ENCODE measurements around the gene MYADML2.

The MYADML2 gene

DNA sequence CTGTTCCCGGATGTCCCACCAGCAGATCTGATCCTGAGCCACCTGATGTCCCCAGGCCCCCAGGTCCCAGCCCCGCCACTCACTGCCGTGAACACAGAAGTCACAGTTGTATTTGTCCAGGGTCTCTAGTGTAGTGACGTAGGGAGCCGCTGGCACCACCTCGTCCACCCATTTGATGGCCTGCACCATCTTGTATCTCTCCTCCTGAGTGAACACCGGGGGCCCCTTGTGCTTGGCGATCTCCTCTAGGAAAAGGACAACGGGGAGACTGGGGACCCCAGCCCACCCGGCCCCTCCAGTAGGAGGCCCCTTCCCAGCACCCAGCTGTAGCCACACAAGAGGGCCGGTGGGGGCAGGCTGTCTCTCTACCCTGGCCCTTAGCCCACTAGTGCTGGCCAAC is 38.2 kb downstream of the MYADML2 start:
- DNase-seq: no peak

GRCh38 chr17:81907219-81908145 is 39.6 kb downstream of the MYADML2 start:
- no peak for DNase-seq

- DNase-seq: no peak
Observed at GRCh38 chr17:81906476-81907218, 40.4 kb downstream of the MYADML2 start.

- DNase-seq: no peak
Observed at GRCh38 chr17:81905993-81906392, 41.0 kb downstream of the MYADML2 start.

DNA sequence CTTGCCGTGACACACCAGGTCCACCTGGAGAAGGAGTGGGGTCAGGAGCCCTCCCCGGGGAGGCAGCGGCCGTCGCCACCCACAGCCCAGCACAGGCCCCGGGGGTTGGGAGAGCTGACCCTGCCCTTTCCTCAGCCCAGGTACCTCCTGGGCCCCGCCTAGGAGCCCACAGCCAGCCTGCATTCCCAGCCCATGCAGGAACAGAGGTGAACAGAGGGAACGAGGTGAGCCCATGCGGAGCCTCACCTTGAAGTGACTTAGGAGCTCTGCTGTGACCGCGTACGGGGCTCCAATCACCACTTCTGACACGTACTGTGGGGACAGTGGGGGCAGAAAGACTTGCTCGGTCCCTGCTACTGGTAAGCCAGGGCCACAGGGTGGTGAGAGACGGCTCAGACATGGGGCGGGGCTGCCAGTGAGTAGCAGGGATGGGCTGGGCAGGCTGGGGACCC is 41.6 kb downstream of the MYADML2 start:
- no peak for DNase-seq

GRCh38 chr17:81904600-81905423 is 42.2 kb downstream of the MYADML2 start:
- DNase-seq: no peak

DNA sequence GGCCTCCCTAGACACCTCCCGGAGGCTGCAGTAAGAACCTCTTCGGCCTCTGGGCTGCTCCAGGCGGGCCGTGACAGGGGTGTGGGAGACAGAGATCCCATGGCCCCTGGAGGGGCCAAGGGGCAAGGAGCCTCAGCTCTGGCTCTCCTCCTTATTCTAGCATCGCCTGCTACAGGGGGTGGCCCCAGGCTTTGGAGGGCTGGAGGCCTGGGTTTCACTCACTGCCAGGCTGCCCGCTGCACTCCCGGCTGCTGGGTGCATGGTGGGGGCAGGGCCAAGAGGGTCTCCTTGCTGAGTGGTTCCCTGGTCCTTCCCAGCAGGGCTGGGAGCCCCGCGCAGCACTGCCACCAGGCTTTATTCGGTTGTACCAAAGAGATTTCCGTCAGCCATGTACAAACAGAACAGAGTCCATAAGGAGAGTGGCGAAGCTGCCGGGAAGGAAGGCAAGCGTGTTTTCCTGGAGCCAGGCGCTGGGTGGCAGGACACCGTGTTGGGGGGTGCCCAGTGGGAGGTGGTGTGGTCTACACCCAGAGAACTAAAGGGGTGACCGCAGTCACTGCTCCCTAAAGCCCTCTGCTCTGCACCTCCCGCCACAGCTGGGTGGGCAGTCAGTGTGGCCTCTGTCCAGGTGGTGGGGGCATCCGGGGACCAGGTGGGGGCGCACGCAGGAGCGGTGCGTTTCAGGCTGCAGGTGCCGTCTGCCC is 43.0 kb downstream of the MYADML2 start:
- no peak for DNase-seq

- DNase-seq: no peak
Observed at GRCh38 chr17:81903415-81903831, 43.6 kb downstream of the MYADML2 start.

DNA sequence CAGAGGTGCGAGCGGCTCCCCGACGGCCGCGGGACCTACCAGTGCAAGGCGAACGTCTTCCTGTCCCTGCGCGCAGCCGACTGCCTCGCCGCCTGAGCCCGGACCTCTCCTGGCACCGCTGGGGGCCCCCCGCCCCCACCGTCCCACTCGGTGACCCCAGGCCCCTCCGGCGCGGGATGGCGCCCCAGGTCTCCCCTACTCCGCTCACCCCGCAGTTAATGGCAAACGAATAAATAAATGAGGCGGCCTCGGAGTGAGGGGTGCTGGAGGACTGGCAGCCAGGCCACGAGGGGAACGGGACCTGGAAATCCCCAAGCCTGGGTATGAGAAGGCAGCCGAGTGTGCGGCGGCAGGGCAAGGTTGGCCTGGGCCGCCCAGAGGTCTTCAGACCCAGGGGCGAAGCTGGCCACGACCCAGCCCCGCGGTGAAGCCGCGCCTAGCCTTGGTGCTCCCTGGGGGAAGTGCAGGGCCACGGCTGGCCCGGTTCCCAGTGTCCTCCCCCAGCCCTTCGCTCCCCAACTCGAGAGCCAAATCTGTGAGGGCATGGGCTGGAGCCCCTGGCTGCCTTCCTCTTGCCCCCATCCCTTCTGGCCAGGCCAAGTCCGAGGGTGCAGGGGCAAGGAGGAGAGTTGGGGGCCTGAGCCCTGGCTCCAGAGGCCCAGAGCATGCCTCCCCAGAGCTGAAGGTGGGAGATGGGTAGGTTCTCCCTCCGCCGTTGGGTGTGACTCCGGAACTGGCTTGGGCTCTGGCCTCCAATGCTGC is 44.2 kb downstream of the MYADML2 start:
- DNase-seq: no peak

- DNase-seq: no peak
Observed at GRCh38 chr17:81902023-81902652, 44.9 kb downstream of the MYADML2 start, which contains the start of gene NPB. TSS of gene NPB (plus strand) at chr17:81902238. CDS start at chr17:81902278, 40 bp downstream.

DNA sequence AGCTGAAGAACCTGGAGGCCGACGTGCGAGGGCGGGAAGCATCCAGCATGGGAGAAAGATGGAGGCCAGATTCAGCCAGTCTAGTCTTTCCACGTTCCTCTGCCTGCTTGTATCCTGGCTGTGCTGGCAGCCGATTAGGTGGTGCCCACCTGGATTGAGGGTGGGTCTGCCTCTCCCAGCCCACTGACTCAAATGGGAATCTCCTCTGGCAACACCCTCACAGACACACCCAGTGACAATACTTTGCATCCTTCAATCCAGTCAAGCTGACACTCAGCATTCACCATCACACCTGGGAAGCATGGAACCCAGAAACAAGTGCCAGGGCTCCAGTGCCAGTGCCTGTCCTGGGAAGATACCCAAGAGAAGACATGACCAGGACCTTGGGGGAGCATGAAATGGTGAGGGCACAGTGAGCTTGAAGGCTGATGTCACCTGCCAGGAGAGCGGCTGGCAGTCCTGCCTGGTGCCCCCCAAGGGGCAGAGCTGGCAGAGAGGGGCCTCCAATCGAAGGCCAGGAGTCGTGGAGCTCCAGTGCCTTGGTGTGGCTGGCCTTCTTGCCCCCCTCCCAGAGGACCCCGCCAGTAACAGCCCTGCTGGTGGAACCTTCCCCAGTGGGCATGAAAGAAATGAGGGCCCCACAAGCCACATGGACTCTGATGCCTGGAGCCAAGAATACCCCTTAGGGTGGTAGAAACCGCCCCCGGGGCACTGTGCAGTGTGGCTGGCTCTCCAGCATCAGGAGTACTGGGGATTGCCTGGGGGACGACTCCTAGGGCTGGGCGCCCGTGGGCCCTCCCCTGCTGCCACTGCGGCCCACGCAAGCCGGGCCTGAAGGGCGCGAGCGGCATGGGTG is 45.6 kb downstream of the MYADML2 start:
- no peak for DNase-seq

- DNase-seq: no peak
Observed at GRCh38 chr17:81900181-81900820, 46.7 kb downstream of the MYADML2 start.

DNA sequence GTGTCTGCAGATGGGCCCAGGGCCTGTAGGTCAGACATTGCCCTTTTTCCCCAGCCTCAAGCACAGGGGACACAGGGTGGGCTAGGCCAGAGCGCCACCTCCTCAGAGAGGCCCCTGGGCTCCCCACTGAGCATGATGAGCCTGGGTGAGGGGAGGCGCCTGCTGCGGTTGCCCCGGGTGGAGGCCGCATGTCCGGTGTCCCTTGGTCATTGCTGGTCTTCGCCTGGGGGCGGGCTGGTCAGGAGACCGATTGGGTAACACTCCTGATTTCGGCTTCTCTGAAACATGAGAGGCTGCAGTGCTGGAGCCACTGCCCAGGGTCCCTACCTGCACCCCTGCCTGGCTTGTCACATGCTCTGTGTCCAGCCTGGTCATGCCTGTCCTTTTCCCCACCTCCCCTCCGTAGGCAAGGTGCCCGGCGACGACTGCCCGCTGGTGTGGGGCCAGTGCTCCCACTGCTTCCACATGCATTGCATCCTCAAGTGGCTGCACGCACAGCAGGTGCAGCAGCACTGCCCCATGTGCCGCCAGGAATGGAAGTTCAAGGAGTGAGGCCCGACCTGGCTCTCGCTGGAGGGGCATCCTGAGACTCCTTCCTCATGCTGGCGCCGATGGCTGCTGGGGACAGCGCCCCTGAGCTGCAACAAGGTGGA is 47.4 kb downstream of the MYADML2 start:
- DNase-seq: no peak

GRCh38 chr17:81898885-81899284 is 48.1 kb downstream of the MYADML2 start:
- DNase-seq: no peak

- no peak for DNase-seq
Observed at GRCh38 chr17:81898029-81898866, 48.8 kb downstream of the MYADML2 start.

DNA sequence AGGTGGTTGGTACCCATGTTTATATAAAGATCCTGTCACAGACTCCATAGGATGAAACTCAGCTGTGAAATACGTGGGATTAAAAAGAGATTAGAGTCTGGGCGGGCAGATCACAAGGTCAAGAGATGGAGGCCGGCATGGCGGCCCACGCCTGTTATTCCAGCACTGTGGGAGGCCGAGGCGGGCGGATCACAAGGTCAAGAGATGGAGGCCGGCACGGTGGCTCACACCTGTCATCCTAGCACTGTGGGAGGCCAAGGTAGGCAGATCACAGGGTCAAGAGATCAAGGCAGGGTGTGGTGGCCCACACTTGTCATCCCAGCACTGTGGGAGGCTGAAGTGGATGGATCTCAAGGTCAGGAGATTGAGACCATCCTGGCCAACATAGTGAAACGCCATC is 51.6 kb downstream of the MYADML2 start:
- DNase-seq: no peak

- no peak for DNase-seq
Observed at GRCh38 chr17:81891303-81891552, 55.8 kb downstream of the MYADML2 start.
